Hematopoietic multipotent progenitor cell treated with erythropoietin and hydrocortisone succinate and interleukin-3 and kit ligand, for 4 days (in vitro differentiated cells): ENCODE results near the gene P4HTM.

ENCODE experiments used
- DNase-seq: peaks from one replicate; pipeline ENCODE4 v3.0.0-alpha.2; 2015

P4HTM gene

DNA sequence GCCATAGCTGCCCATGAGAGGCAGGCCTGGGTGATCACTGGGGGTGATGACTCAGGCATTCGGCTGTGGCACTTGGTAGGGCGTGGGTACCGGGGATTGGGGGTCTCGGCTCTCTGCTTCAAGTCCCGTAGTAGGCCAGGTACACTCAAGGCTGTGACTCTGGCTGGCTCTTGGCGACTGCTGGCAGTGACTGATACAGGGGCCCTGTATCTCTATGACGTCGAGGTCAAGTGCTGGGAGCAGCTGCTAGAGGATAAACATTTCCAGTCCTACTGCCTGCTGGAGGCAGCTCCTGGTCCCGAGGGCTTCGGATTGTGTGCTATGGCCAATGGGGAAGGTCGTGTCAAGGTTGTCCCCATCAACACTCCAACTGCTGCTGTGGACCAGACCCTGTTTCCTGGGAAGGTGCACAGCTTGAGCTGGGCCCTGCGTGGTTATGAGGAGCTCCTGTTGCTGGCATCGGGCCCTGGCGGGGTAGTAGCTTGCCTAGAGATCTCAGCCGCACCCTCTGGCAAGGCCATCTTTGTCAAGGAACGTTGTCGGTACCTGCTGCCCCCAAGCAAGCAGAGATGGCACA lies 22.5 kb downstream of the P4HTM start:
- DNase-seq: no peak

DNA sequence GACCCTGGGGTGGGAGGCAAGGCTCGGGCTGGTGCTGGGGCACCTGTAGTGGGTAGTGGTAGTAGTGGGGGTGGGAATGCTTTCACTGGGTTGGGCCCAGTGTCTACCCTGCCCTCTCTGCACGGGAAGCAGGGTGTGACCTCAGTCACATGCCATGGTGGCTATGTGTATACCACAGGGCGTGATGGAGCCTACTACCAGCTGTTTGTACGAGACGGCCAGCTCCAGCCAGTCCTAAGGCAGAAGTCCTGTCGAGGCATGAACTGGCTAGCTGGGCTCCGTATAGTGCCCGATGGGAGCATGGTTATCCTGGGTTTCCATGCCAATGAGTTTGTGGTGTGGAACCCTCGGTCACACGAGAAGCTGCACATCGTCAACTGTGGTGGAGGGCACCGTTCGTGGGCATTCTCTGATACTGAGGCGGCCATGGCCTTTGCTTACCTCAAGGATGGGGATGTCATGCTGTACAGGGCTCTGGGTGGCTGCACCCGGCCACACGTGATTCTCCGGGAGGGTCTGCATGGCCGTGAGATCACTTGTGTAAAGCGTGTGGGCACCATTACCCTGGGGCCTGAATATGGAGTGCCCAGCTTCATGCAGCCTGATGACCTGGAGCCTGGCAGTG lies 23.2 kb downstream of the P4HTM start:
- no peak for DNase-seq

GRCh38 chr3:49013738-49014660 lies 24.0 kb downstream of the P4HTM start:
- peak; percentile 78 for DNase-seq

- no peak for DNase-seq
Measured at GRCh38 chr3:49015072-49015471, 25.0 kb downstream of the P4HTM start.

- DNase-seq: no peak
Measured at GRCh38 chr3:49015765-49016164, 25.7 kb downstream of the P4HTM start.

DNA sequence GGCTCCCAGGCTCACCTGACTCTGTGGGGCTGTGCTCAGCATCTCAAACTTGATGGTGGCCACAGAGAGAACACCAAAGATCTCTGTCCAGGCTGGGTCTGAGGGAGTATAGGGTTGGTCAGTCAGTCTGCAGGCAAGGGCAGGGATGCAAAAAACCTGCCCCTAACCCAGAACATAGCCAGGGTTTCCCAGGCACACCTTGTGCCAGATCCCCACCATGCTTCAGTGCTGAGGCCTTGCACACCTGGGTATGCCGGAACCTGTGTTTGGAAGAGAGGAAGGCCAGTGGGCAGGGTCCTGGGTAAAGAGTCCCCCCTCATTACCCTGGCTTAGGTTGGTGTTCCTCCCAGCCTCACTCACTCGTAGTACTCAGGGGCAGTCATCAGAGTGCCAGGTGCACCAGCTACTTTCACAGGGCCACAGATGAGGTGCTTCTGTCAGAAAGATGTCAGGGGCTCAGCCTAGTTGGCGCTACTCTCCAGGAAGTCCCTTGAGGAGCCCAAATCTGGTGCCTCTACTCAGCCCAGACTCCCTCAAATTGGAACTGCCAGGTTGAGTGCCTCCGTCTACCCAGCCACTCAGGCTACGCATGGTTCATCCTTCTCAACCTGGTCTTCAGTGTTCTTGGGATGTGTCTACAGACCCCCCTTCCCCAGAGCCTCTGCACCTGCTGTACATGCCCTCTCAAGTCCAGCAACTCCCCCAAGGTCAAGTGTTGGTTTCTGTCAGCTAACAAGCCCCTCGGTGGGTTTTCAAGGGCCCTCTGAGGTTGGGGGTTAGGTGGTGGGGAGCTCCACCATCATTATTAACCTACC lies 26.6 kb downstream of the P4HTM start:
- DNase-seq: no peak

DNA sequence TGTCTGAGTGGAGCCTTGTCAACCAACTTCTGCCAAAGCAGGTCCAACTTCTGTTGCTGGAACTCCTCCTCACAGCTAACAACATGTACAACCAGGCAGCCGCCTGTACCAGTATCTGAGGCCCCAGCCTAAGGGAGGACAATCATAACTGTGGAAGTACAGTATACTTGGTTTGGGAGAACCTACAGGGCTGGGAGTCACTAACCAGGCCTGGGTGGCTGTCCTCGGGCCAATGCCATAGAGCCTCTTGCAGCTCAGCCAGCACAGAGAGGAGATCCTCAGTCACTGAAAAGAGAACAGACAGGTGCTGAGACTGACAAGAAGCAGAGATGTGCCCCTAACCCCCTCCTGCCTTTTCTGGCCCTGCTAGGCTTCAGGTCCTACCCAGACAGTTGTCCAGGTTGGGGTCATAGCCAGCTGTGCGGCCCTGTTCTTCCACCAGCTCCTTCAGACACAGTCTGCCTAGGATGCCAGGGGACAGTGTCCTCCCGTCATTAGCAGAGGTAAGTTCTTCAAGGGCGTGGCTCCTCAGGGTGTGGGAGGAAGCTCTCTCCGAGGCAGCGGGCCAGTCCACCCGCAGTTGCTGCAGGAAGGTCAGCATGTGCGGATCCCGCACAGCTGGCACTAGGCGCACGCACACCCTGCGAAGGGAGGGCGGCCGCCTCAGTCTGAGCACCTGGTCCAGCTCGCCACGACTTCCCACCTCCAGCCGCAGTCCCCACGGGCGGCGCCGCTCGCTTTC lies 27.4 kb downstream of the P4HTM start:
- peak; percentile 55 for DNase-seq

GRCh38 chr3:49017971-49018706 lies 28.1 kb downstream of the P4HTM start, which contains the start of gene DALRD3:
TSS of gene DALRD3 (minus strand) at chr3:49018580. CDS start at chr3:49018564, 16 bp downstream.
- DNase-seq: peak; percentile 89

GRCh38 chr3:49018707-49019006 lies 28.6 kb downstream of the P4HTM start:
- DNase-seq: no peak

DNA sequence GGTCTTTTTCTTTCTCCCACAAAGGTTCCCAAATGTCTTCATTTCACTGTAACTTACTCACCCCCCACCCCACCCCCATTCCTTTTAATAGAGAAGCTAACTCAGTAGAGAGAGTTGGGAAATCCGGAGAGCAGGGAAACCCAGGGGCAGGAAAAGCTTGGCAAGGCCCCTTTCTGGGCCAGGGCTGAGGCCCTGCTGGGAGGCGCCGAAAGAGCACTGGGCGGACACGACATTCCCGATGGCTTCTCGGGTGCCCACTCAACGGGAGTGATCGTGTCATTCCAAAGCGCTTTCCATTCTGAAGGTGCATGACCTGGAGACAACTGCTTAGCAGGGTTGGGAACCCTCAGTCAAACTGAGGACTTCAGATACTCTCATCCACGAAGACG lies 29.9 kb downstream of the P4HTM start:
- no peak for DNase-seq

- DNase-seq: peak; percentile 69
Measured at GRCh38 chr3:49020330-49021212, 30.5 kb downstream of the P4HTM start.

GRCh38 chr3:49021213-49021812 lies 31.3 kb downstream of the P4HTM start:
- DNase-seq: peak; percentile 100

GRCh38 chr3:49021813-49022687 lies 32.0 kb downstream of the P4HTM start, which contains the start of gene NDUFAF3:
TSS of gene NDUFAF3 (plus strand) at chr3:49022121. CDS start at chr3:49022145, 24 bp downstream.
- DNase-seq: peak; percentile 96

DNA sequence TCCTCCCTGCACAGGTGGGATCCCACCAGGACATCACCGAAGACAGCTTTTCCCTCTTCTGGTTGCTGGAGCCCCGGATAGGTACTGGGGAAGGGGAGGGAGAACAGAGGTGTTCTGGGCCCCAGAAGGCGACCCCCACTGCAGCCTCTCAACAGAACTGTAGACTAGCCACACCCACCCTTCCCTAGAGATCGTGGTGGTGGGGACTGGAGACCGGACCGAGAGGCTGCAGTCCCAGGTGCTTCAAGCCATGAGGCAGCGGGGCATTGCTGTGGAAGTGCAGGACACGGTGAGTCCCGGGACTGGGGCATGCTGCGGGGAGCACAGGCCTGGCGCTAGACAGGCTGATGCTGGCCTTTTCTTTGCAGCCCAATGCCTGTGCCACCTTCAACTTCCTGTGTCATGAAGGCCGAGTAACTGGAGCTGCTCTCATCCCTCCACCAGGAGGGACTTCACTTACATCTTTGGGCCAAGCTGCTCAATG lies 32.7 kb downstream of the P4HTM start:
- peak; percentile 54 for DNase-seq

DNA sequence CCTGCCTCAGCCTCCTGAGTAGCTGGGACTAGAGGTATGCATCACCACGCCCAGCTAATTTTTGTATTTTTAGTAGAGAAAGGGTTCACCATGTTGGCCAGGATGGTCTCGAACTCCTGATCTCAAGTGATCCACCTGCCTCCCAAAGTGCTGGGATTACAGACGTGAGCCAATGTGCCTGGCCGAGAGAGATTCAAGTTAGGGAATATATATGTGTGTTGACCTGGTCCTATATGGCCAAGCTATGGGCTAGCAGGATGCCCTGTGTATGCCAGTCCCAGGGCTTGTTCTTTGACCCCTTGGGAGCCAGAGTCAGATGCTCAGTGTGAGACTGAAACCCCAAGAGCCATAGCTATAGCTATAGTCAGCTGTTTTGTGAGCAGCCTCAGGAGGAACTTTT lies 33.7 kb downstream of the P4HTM start:
- DNase-seq: no peak

DNA sequence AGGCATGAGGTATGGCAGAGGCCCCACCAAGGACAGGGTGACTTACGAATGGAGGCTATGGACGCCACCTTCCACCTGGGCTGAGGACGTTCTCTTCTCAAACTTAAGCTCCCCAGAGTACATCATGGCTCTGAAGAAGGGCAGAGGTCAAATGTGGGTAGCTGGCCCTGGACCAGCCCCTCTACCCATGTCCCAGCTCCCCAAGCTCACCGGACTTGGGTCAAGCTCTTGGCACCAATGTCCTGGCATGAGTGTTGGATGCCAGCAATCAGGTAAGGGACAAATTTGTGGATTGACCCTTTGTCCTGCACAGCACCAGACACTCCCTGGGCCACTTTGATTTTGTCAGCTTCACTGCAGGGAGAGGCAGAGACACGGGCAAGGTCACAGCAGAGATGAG lies 34.4 kb downstream of the P4HTM start:
- no peak for DNase-seq

GRCh38 chr3:49025005-49025792 lies 35.2 kb downstream of the P4HTM start:
- DNase-seq: peak; percentile 97
